Stimulated activated CD4-positive, alpha-beta T cell treated with anti-CD3 and anti-CD28 coated beads, Interleukin-1b, Interleukin-23, amount 100 ng/mL, for 1 hour (primary cell): ENCODE data around the gene HNRNPU.

ENCODE experiments used
- DNase-seq, 2 donors: peaks; one replicate each; pipeline ENCODE4 v3.0.0-alpha.2; 2020; ENCODE audit warnings: low read depth in 2 of 2

HNRNPU gene

DNA sequence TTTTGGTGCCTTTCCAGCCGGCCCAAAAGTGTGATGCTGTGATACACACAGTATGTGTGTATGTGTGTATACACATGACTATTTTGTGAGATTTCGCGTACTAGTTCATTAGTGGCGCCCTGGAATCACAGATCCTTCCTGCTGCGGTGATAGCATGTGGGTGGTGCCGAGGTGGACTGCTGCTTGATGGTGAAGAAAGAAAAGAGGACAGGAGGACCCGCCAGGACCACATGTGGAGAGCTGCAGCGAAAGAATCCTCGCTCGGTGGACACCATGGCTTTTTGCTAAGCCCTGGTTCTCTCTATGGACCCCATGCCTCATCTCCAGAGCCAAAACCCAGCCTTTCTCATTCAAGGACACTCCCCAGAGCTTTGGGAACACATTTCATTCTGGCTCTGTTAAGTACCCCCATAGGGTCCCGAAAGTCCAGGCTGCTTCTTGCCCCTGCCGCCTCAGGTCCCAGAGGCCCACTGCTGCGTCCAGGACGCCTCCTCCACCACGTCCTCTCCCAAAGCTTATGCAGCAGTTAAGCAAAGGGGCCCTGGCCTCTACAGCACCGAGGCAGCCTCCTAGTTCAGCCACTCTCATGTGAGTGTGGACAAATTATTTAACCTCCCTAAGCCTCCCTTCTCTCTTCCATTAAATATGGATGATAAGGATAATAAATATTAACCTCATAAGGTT lies 61.6 kb downstream of the HNRNPU start:
- DNase-seq: no peak

DNA sequence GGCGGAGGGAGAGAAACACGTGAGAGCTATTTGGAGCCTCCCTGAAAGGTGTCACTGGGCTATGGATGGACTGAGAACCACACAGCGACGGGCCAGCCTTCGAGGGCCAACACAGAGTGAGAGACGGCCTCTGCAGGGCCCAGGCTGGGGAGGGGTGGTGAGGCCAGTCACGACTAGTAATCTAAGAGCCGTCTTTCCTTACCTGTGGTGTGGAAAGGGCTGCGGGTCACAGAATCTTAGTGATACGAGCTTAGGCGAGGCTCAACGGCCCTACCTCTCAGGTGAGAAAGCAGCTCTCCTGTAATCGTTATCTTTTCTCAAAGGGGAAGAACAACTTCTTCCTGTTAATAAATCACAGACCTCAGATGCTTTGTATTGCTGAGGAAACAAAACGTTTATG lies 62.3 kb downstream of the HNRNPU start:
- DNase-seq: no peak

DNA sequence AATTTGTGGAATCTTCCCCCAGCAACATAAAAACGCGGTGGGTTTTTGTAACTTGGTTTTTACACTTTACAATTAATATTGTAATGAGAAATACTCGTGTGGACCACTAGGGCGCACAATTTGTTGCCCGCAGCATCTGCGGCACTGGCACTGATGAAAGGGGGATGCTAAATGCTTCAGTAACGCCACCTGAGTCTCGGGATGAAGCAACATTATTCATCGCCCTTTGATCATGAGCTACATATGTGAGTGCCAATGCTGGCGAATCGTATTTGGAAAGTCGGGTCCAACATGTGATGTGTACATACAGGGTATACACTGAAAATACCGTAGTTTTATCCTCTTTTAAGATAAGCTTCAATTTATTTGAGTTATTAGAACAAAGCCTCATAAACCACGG lies 63.1 kb downstream of the HNRNPU start:
- peak in 1 of 2 donors; percentile 17 for DNase-seq

DNA sequence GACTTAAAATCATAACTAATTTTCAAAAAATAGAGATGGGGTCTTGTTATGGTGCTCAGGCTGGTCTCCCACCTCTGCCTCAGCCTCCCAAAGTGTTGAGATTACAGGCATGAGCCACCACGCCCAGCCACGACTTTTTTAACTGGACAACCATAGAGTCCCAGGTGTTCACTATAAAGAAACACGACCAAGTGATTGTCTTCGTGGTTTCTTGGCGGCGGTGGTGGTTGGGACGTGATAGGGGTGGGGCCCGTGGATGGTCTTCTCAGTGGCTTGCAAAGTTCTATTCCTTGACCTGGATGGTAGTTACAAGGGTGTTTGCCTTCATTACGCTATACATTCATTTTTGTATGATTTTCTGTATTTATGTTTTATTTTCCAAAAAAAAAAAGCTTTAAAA lies 63.5 kb downstream of the HNRNPU start:
- no peak for DNase-seq
